Renal cortex interstitium (tissue), 11 donors: ENCODE results near the gene TNNT1. TPM values are rescaled to one million over a fixed set of nuclear protein-coding genes. Genes with fewer than 3 reads are reported as not detected.
"Not testable (repeated sequence)": the region's sequence is repeated elsewhere in the genome, so short reads cannot be mapped to it uniquely, and the experiment has no call there.

Experiments used
- DNase-seq, 11 donors: peaks; one replicate each; pipeline ENCODE4 v3.0.0-alpha.2; 2013; ENCODE audit warnings: low read depth in 9 of 11, low spot score in 4 of 11; ENCODE audit errors: extremely low read depth in 1 of 11
- polyA plus RNA-seq, 3 donors: library from polyadenylated mRNA; unstranded; fragments of 120-200 nt; gene quantifications; one replicate each; pipeline ENCODE4 v1.2.1, GENCODE V29; 2013; ENCODE audit not compliant: insufficient read length in 3 of 3

TNNT1 gene
- polyA plus RNA-seq, 3 donors = 2.7 to 7.0 (median 4.5) TPM

GRCh38 chr19:55155784-55156183 is 6.8 kb upstream of the TNNT1 start:
- not testable (repeated sequence) for DNase-seq

GRCh38 chr19:55153652-55154264 is 4.8 kb upstream of the TNNT1 start:
- no peak for DNase-seq

- no peak for DNase-seq
Observed at GRCh38 chr19:55152017-55152416, 3.0 kb upstream of the TNNT1 start.

- DNase-seq = no peak
Observed at GRCh38 chr19:55147545-55148251, 1.3 kb downstream of the TNNT1 start.

- DNase-seq = no peak
Observed at GRCh38 chr19:55146705-55147273, 2.2 kb downstream of the TNNT1 start.

- no peak for DNase-seq
Observed at GRCh38 chr19:55146078-55146704, 2.8 kb downstream of the TNNT1 start.

- DNase-seq = no peak
Observed at GRCh38 chr19:55145232-55145631, 3.8 kb downstream of the TNNT1 start.

GRCh38 chr19:55141696-55142095 is 7.3 kb downstream of the TNNT1 start:
- DNase-seq = no peak

- DNase-seq = no peak
Observed at GRCh38 chr19:55137915-55138314, 11.1 kb downstream of the TNNT1 start.

GRCh38 chr19:55136399-55137102 is 12.5 kb downstream of the TNNT1 start:
- DNase-seq = no peak

- no peak for DNase-seq
Observed at GRCh38 chr19:55134736-55135135, 14.3 kb downstream of the TNNT1 start.

- DNase-seq = no peak
Observed at GRCh38 chr19:55133639-55134444, 15.2 kb downstream of the TNNT1 start.

- DNase-seq = no peak
Observed at GRCh38 chr19:55132453-55133129, 16.4 kb downstream of the TNNT1 start.

- DNase-seq = no peak
Observed at GRCh38 chr19:55131421-55131820, 17.6 kb downstream of the TNNT1 start.

GRCh38 chr19:55119053-55119452 is 30.0 kb downstream of the TNNT1 start:
- no peak for DNase-seq

GRCh38 chr19:55118401-55118991 is 30.5 kb downstream of the TNNT1 start:
- no peak for DNase-seq

GRCh38 chr19:55117663-55118391 is 31.2 kb downstream of the TNNT1 start:
- peak; percentile 90 to 99 (median 98) for DNase-seq
